ENCODE data around the gene DCLK3. TPM values are rescaled to one million over a fixed set of nuclear protein-coding genes. Genes with fewer than 3 reads are reported as not detected.

Gene DCLK3
- total and polyA plus RNA-seq, 2 donors (not counting 1 experiment from before 2014, with no cell fraction given) = not detected

GRCh38 chr3:36709281-36709680 is 55.1 kb downstream of the DCLK3 start:
- Histone ChIP-seq H3K4me3 (ENCODE audit: control extremely low read depth in 1 of 5, extremely low read depth in 1 of 5, insufficient read depth in 1 of 5, low read depth in 2 of 5, low read length in 4 of 5) (no peak overlapping the region), H3K27me3 (replicated peaks in 1 of 4; ENCODE audit: control extremely low read depth in 1 of 4, control insufficient read depth in 3 of 4, insufficient read depth in 4 of 4, low read length in 3 of 4) (peaks cover 0 to 2% (median 0%) of the 10 kb centered on the region in 4 experiments), H3K4me1 (ENCODE audit: control insufficient read depth in 2 of 2, insufficient read depth in 2 of 2, low read length in 2 of 2) (no peaks in the 10 kb centered on the region), H3K79me2 (ENCODE audit: control insufficient read depth, insufficient read depth, low read length) (no peaks in the 10 kb centered on the region), H3K36me3 (replicated peaks in 1 of 2; ENCODE audit: control extremely low read depth in 1 of 2, control insufficient read depth in 1 of 2, extremely low read depth in 1 of 2, insufficient read depth in 2 of 2, low read length in 1 of 2) (no peaks in the 10 kb centered on the region), H4K20me1 (ENCODE audit: control insufficient read depth, insufficient read depth, low read length, poor library complexity, severe bottlenecking) (no peaks in the 10 kb centered on the region), H3K27ac (ENCODE audit: low read length in 2 of 2) (no peak overlapping the region), H3K9me3 (ENCODE audit: control extremely low read depth in 1 of 3, control insufficient read depth in 2 of 3, insufficient read depth in 1 of 3, low read length in 2 of 3) (peaks cover 0 to 3% (median 0%) of the 10 kb centered on the region in 3 donors), H2AFZ (ENCODE audit: insufficient read depth, low read depth, low read length, poor library complexity, severe bottlenecking) (no peak overlapping the region), H3K4me2 (replicated peaks; ENCODE audit: low read depth, low read length, poor library complexity, severe bottlenecking) (no peak overlapping the region), H3K9ac (ENCODE audit: low read length) (no peak overlapping the region)
- Mint-ChIP-seq H3K4me3 (no peak overlapping the region), H3K27ac (no peak overlapping the region), H3K4me1 (no peaks in the 10 kb centered on the region), H3K27me3 (peaks cover 4% of the 10 kb centered on the region), H3K9me3 (ENCODE audit: insufficient read depth) (no peaks in the 10 kb centered on the region)
- 89% methylated on average over 3 of the region's 4 CpGs for WGBS (ENCODE audit: insufficient coverage)
- TF ChIP-seq EZH2 (IDR thresholded peaks at IDR 0.05; ENCODE audit: borderline replicate concordance, insufficient read depth, low read depth, low read length, poor library complexity, severe bottlenecking) (no peak), CTCF (IDR thresholded peaks at IDR 0.05) (no peak)
- intact Hi-C loops (cut with micrococcal nuclease) = no loop called here
- DNase-seq (no peak), ATAC-seq (ENCODE audit: low read depth) (no peak)
- ChIA-PET POLR2A (no interaction called here), CTCF (no interaction called here)

GRCh38 chr3:36707623-36708409 is 56.5 kb downstream of the DCLK3 start:
- H4K20me1 ChIP-seq (ENCODE audit: control insufficient read depth, insufficient read depth, low read length, poor library complexity, severe bottlenecking) = no peaks in the 10 kb centered on the region
- Mint-ChIP-seq H3K4me1 (no peaks in the 10 kb centered on the region), H3K27me3 (peaks cover 10% of the 10 kb centered on the region), H3K9me3 (ENCODE audit: insufficient read depth) (no peaks in the 10 kb centered on the region), H3K4me3 (no peak overlapping the region), H3K27ac (no peak overlapping the region)
- no peak for DNase-seq
- ChIA-PET POLR2A (no interaction called here), CTCF (no interaction called here)
- H3K9me3 ChIP-seq (ENCODE audit: control extremely low read depth in 1 of 3, control insufficient read depth in 2 of 3, insufficient read depth in 1 of 3, low read length in 2 of 3) = peaks cover 0 to 3% (median 0%) of the 10 kb centered on the region in 3 donors
- 48% methylated on average over 3 of the region's 6 CpGs for WGBS (ENCODE audit: insufficient coverage)
- H3K79me2 ChIP-seq (ENCODE audit: control insufficient read depth, insufficient read depth, low read length) = no peaks in the 10 kb centered on the region
- no peak for ATAC-seq (ENCODE audit: low read depth)
- H3K4me3 ChIP-seq (ENCODE audit: control extremely low read depth in 1 of 5, extremely low read depth in 1 of 5, insufficient read depth in 1 of 5, low read depth in 2 of 5, low read length in 4 of 5) = no peak overlapping the region
- intact Hi-C loops (cut with micrococcal nuclease) = no loop called here
- no peaks in the 10 kb centered on the region for H3K36me3 ChIP-seq (replicated peaks in 1 of 2; ENCODE audit: control extremely low read depth in 1 of 2, control insufficient read depth in 1 of 2, extremely low read depth in 1 of 2, insufficient read depth in 2 of 2, low read length in 1 of 2)
- H2AFZ ChIP-seq (ENCODE audit: insufficient read depth, low read depth, low read length, poor library complexity, severe bottlenecking) = no peak overlapping the region
- H3K27ac ChIP-seq (ENCODE audit: low read length in 2 of 2) = no peak overlapping the region
- H3K9ac ChIP-seq (ENCODE audit: low read length) = no peak overlapping the region
- H3K4me1 ChIP-seq (ENCODE audit: control insufficient read depth in 2 of 2, insufficient read depth in 2 of 2, low read length in 2 of 2) = no peaks in the 10 kb centered on the region
- peaks cover 0 to 5% (median 0%) of the 10 kb centered on the region in 4 experiments for H3K27me3 ChIP-seq (replicated peaks in 1 of 4; ENCODE audit: control extremely low read depth in 1 of 4, control insufficient read depth in 3 of 4, insufficient read depth in 4 of 4, low read length in 3 of 4)
- no peak overlapping the region for H3K4me2 ChIP-seq (replicated peaks; ENCODE audit: low read depth, low read length, poor library complexity, severe bottlenecking)
- TF ChIP-seq CTCF (IDR thresholded peaks at IDR 0.05) (no peak), EZH2 (IDR thresholded peaks at IDR 0.05; ENCODE audit: borderline replicate concordance, insufficient read depth, low read depth, low read length, poor library complexity, severe bottlenecking) (no peak)

All from B cell (primary cell).